ENCODE data around the gene IQUB.
"Not testable (repeated sequence)": the region's sequence is repeated elsewhere in the genome, so short reads cannot be mapped to it uniquely, and the experiment has no call there.

The IQUB gene

DNA sequence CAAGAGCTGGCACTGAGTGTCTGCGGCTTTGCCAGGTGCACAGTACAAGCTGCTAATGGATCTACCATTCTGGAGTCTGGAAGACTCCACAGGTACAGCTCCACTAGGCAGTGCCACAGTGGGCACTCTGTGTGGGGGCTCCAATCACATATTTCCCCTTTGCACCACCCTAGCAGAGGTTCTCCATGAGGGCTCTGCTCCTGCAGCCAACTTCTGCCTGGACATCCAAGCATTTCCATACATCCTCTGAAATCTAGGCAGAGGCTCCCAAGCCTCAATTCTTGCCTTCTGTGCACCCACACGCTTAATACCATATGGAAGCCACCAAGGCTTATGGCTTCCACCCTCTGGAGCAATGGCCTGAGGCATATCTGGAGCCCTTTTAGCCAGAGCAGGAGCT, 29.2 kb downstream of the IQUB start:
- TF ChIP-seq POLR2AphosphoS5 (IDR thresholded peaks at IDR 0.05; ENCODE audit: low read depth, low read length) (no peak), TAF1 (IDR thresholded peaks at IDR 0.05; ENCODE audit: borderline replicate concordance, low read depth, low read length) (no peak), POLR2A (IDR thresholded peaks at IDR 0.05; ENCODE audit: low read depth, low read length) (no peak)
- FAIRE-seq (no peak), DNase-seq (ENCODE audit: insufficient read length) (no peak)

- TF ChIP-seq TAF1 (IDR thresholded peaks at IDR 0.05; ENCODE audit: borderline replicate concordance, low read depth, low read length) (no peak), POLR2A (IDR thresholded peaks at IDR 0.05; ENCODE audit: low read depth, low read length) (no peak)
- FAIRE-seq (no peak), DNase-seq (ENCODE audit: insufficient read length) (no peak)
Measured at GRCh38 chr7:123502201-123502600, 32.2 kb downstream of the IQUB start.

DNA sequence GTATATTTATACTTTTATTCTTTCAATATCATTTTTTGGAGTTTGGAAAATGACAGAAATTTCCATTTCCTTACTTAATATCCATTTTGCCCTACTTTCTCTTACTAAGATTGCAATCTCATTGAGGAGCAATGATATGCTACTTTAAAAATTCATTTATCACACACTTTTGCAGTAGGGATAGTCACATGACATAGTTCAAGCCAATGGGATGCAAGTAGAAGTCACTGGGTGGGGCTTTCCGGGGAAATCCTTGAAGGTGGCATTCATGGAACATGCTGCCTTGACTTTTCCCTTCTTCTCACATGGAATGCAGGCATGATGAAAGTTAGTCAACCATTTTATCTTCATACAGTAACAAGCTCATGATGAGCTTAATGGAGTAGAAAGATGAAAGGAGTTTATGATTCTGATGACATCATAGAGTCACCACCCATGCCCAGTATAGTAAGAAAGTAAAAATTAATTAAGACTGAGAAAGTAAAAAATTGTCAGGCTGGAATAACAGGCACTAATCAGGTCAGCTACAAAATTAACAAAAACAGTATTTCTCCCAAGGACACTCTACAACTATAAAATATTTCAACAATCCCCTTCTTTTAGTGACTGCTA, 33.4 kb downstream of the IQUB start:
- TF ChIP-seq POLR2A (IDR thresholded peaks at IDR 0.05; ENCODE audit: low read depth, low read length) (no peak), POLR2AphosphoS5 (IDR thresholded peaks at IDR 0.05; ENCODE audit: low read depth, low read length) (no peak), TAF1 (IDR thresholded peaks at IDR 0.05; ENCODE audit: borderline replicate concordance, low read depth, low read length) (no peak)
- DNase-seq (ENCODE audit: insufficient read length), result no peak
- no peak for FAIRE-seq

- DNase-seq (ENCODE audit: insufficient read length) (no peak), FAIRE-seq (no peak)
- TF ChIP-seq POLR2A (IDR thresholded peaks at IDR 0.05; ENCODE audit: low read depth, low read length), result no peak
Measured at GRCh38 chr7:123499211-123499970, 35.0 kb downstream of the IQUB start.

DNA sequence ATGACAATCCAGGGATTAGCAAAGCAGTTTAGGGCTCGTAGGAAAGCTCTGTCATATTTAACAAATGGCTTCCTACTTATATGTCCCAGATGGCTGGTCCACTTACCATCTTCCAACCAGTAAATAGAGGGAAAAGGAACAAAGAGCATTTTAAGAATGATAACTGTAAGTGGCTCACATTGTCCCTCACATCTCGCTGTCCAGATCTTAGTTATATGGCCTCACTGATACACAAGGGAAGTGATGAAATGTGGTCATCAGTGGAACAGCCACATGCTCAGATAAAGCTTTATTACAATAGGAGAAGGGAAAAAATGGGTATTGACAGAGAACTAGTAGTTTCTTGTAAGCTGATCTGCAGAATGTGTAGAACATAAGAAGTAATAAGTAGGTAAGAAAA, 35.8 kb downstream of the IQUB start:
- TF ChIP-seq TAF1 (IDR thresholded peaks at IDR 0.05; ENCODE audit: borderline replicate concordance, low read depth, low read length) (no peak), POLR2AphosphoS5 (IDR thresholded peaks at IDR 0.05; ENCODE audit: low read depth, low read length) (no peak), POLR2A (IDR thresholded peaks at IDR 0.05; ENCODE audit: low read depth, low read length) (no peak)
- no peak for DNase-seq (ENCODE audit: insufficient read length)
- FAIRE-seq, result no peak

- no peak for DNase-seq (ENCODE audit: insufficient read length)
- no peak for FAIRE-seq
- TF ChIP-seq POLR2AphosphoS5 (IDR thresholded peaks at IDR 0.05; ENCODE audit: low read depth, low read length) (no peak), TAF1 (IDR thresholded peaks at IDR 0.05; ENCODE audit: borderline replicate concordance, low read depth, low read length) (no peak), POLR2A (IDR thresholded peaks at IDR 0.05; ENCODE audit: low read depth, low read length) (no peak)
Measured at GRCh38 chr7:123498031-123498430, 36.4 kb downstream of the IQUB start.

DNA sequence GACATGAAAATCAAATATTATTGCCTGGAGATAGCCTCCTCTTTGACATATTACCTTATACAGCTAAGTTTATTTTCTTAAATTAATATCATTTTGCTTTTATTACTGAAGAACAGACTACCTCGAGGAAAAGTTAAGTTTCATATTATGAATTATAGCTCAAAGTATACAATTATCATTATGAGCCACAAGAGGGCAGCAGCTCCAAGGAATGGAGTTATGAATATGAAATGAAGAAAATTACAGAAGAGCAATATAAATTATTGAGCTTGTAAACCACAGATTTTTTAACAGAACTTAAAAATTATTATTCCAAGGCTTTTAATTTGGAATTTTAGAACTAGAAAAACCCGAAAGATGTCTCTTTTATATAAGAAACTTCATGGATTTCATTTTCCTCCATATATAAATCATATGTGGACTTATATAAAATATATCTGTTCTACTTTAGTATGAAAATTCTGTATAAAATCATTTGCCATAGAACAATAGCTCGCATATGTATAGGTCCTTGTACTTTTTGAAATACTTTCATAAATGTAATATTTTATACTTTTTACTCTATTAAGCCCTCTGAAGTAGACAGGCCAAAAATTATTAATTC, 40.1 kb downstream of the IQUB start:
- no peak for DNase-seq (ENCODE audit: insufficient read length)
- no peak for TF ChIP-seq POLR2AphosphoS5 (IDR thresholded peaks at IDR 0.05; ENCODE audit: low read depth, low read length)
- TF ChIP-seq POLR2A (IDR thresholded peaks at IDR 0.05; ENCODE audit: low read depth, low read length), result no peak
- TF ChIP-seq TAF1 (IDR thresholded peaks at IDR 0.05; ENCODE audit: borderline replicate concordance, low read depth, low read length), result no peak
- no peak for FAIRE-seq

DNA sequence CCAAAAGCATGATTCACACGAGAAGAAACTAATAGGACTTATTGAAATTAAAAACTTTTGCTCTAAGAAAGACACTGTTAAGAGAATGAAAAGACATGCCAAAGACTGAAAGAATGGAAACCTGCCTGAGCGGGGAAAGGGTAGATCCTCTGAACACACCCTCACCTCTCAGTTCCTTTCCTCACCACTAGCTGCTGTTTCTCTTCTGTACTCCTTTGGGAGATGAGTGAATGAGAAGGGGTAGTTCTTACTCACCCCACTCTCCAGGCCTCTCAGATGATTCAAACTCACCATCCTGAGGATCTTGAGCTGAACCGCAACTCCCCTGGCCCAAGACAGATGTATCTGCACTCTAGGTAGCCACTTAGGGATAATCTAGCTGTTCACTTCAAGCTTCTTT, 41.9 kb downstream of the IQUB start:
- TF ChIP-seq POLR2AphosphoS5 (IDR thresholded peaks at IDR 0.05; ENCODE audit: low read depth, low read length) (no peak), POLR2A (IDR thresholded peaks at IDR 0.05; ENCODE audit: low read depth, low read length) (no peak), TAF1 (IDR thresholded peaks at IDR 0.05; ENCODE audit: borderline replicate concordance, low read depth, low read length) (no peak)
- no peak for DNase-seq (ENCODE audit: insufficient read length)

GRCh38 chr7:123485721-123486120, 48.7 kb downstream of the IQUB start:
- TF ChIP-seq TAF1 (IDR thresholded peaks at IDR 0.05; ENCODE audit: borderline replicate concordance, low read depth, low read length), result no peak
- no peak for TF ChIP-seq POLR2A (IDR thresholded peaks at IDR 0.05; ENCODE audit: low read depth, low read length)
- no peak for TF ChIP-seq POLR2AphosphoS5 (IDR thresholded peaks at IDR 0.05; ENCODE audit: low read depth, low read length)
- DNase-seq (ENCODE audit: insufficient read length) (no peak), FAIRE-seq (no peak)

More for the DNA sequence above, 41.9 kb downstream of the IQUB start:
- no peak for FAIRE-seq

DNA sequence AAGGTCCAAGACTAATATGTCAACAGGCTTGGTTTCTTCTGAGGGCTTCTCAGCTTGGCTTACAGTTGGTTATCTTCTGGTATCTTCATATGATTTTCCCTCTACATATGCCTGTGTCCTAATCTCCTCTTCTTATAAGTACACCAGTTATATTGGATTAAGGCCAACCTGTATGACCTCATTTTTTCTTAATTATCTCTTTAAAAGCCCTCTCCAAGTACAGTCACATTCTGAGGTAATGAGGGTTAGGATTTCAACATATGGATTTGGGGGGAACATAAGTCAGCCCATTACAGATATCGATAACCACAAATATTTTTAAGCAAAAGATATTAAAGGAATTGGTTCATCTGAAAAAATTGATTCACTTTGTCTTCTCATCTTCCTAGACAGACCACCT, 49.2 kb downstream of the IQUB start:
- no peak for TF ChIP-seq TAF1 (IDR thresholded peaks at IDR 0.05; ENCODE audit: borderline replicate concordance, low read depth, low read length)
- TF ChIP-seq POLR2A (IDR thresholded peaks at IDR 0.05; ENCODE audit: low read depth, low read length), result no peak
- no peak for TF ChIP-seq POLR2AphosphoS5 (IDR thresholded peaks at IDR 0.05; ENCODE audit: low read depth, low read length)
- DNase-seq (ENCODE audit: insufficient read length), result no peak
- FAIRE-seq, result no peak

GRCh38 chr7:123484199-123484598, 50.2 kb downstream of the IQUB start:
- TF ChIP-seq TAF1 (IDR thresholded peaks at IDR 0.05; ENCODE audit: borderline replicate concordance, low read depth, low read length) (no peak), POLR2AphosphoS5 (IDR thresholded peaks at IDR 0.05; ENCODE audit: low read depth, low read length) (no peak), POLR2A (IDR thresholded peaks at IDR 0.05; ENCODE audit: low read depth, low read length) (no peak)
- FAIRE-seq, result no peak
- DNase-seq (ENCODE audit: insufficient read length), result no peak

- DNase-seq (ENCODE audit: insufficient read length) (no peak), FAIRE-seq (no peak)
- TF ChIP-seq POLR2AphosphoS5 (IDR thresholded peaks at IDR 0.05; ENCODE audit: low read depth, low read length) (no peak), TAF1 (IDR thresholded peaks at IDR 0.05; ENCODE audit: borderline replicate concordance, low read depth, low read length) (no peak), POLR2A (IDR thresholded peaks at IDR 0.05; ENCODE audit: low read depth, low read length) (no peak)
Measured at GRCh38 chr7:123480107-123480506, 54.3 kb downstream of the IQUB start.

DNA sequence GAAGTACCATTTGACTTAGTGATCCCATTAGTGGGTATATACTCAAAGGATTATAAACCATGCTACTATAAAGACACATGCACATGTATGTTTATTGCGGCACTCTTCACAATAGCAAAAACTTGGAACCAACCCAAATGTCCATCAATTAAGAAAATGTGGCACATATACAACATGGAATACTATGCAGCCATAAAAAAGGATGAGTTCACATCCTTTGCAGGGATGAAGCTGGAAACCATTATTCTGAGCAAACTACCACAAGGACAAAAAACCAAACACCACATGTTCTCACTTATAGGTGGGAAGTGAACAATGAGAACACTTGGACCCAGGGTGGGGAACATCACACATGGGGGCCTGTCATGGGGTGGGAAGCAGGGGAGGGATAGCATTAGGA, 56.3 kb downstream of the IQUB start:
- not testable (repeated sequence) for FAIRE-seq; DNase-seq (ENCODE audit: insufficient read length)
